Body of pancreas (tissue), 4 donors: ENCODE results near the gene EHMT1. TPM values are rescaled to one million over a fixed set of nuclear protein-coding genes. Genes with fewer than 3 reads are reported as not detected.

Experiments
- ATAC-seq: fragments of 150-250 bp; one replicate; pipeline ENCODE4 v1.9.1; 2016
- DNase-seq, 4 donors: peaks; one replicate each; pipeline ENCODE4 v3.0.0-alpha.2; 2019
- H3K27ac ChIP-seq, 4 donors: fragments of 200-600 bp; sonication (generic); 1 replicate in 3 of 4; 2 replicates in 1 of 4; pipeline versions ENCODE4 v1.5.1 to v1.6.1; 2016 to 2019; ENCODE audit warnings: mild to moderate bottlenecking in 1 of 4, mixed read lengths in 1 of 4, moderate library complexity in 1 of 4
- H3K27me3 ChIP-seq, 2 donors: fragments of 200-600 bp; sonication (generic); one replicate each; pipeline ENCODE4 v1.6.0; 2016; ENCODE audit warnings: mild to moderate bottlenecking in 1 of 2
- H3K36me3 ChIP-seq, 2 donors: fragments of 200-600 bp; sonication (generic); replicated peaks in 1 of 2; 2 replicates each; pipeline ENCODE4 v1.5.1; 2016; ENCODE audit warnings: low read depth in 2 of 2; ENCODE audit not compliant: insufficient read depth in 1 of 2
- H3K4me1 ChIP-seq: fragments of 200-600 bp; sonication (generic); one replicate; pipeline ENCODE4 v1.6.0; 2016
- H3K4me3 ChIP-seq, 2 donors: fragments of 200-600 bp; sonication (generic); 1 replicate in 1 of 2; 2 replicates in 1 of 2; pipeline ENCODE4 v1.5.1; 2016 to 2019
- H3K9me3 ChIP-seq, 3 donors: fragments of 200-600 bp; sonication (generic); 1 replicate in 2 of 3; 2 replicates in 1 of 3; pipeline ENCODE4 v1.5.1; 2016
- CTCF ChIP-seq, 7 experiments: fragments of 450-650 bp in 4 of 7; fragments of 200-600 bp in 3 of 7; sonication (generic) in 3 of 7; IDR thresholded peaks; one replicate each; pipeline ENCODE4 v1.5.1; 2016 to 2019; ENCODE audit warnings: antibody characterized with exemption in 7 of 7
- POLR2A ChIP-seq, 3 donors: fragments of 450-650 bp; IDR thresholded peaks; one replicate each; pipeline ENCODE4 v1.6.1; 2016; ENCODE audit warnings: antibody characterized with exemption in 3 of 3, mild to moderate bottlenecking in 2 of 3
- WGBS, 2 donors: methylation state at CpG; one replicate each; pipeline ENCODE4 v1.1.5; 2017; 5-methylcytosine and 5-hydroxymethylcytosine counted together
- intact Hi-C: fragments of 100-400 bp; cut with DNase I; formaldehyde crosslinking; loops from one replicate; pipeline ENCODE4 v1.15.1; 2023
- total RNA-seq, 2 donors: library from RNA; depleted of rRNA; stranded (reverse); fragments of >200 nt; gene quantifications; one replicate each; pipeline ENCODE4 v1.1.0, GENCODE V29; 2016

The EHMT1 gene
- total RNA-seq, 2 donors from 2014 or later = 41.0 to 65.9 TPM

- Histone ChIP-seq H3K4me3 (no peak overlapping the region), H3K4me1 (peaks cover 11% of the 10 kb centered on the region), H3K27ac (no peak overlapping the region), H3K36me3 (peaks cover 0 to 6% of the 10 kb centered on the region in 2 donors), H3K27me3 (no peaks in the 10 kb centered on the region), H3K9me3 (no peaks in the 10 kb centered on the region)
- intact Hi-C loops = no loop called here
- no peak for DNase-seq
- no peak for ATAC-seq
- 80 to 82% methylated on average over 9 to 14 of the region's 14 CpGs for WGBS, 2 donors
- TF ChIP-seq CTCF (IDR thresholded peaks at IDR 0.05) = no peak
- no peak for TF ChIP-seq POLR2A (IDR thresholded peaks at IDR 0.05)
These were observed 35.5 kb upstream of the EHMT1 start for GRCh38 chr9:137583347-137583746.

- Histone ChIP-seq H3K9me3 (no peaks in the 10 kb centered on the region), H3K36me3 (peaks cover 0 to 6% of the 10 kb centered on the region in 2 donors), H3K4me3 (no peak overlapping the region), H3K27me3 (no peaks in the 10 kb centered on the region), H3K27ac (no peak overlapping the region), H3K4me1 (peaks cover 16% of the 10 kb centered on the region)
- intact Hi-C loops = no loop called here
- no peak for ATAC-seq
- 87 to 100% methylated on average over 3 to 8 of the region's 8 CpGs for WGBS, 2 donors
- no peak for TF ChIP-seq CTCF (IDR thresholded peaks at IDR 0.05)
- no peak for TF ChIP-seq POLR2A (IDR thresholded peaks at IDR 0.05)
- no peak for DNase-seq
These were observed 34.8 kb upstream of the EHMT1 start for GRCh38 chr9:137583957-137584356.

DNA sequence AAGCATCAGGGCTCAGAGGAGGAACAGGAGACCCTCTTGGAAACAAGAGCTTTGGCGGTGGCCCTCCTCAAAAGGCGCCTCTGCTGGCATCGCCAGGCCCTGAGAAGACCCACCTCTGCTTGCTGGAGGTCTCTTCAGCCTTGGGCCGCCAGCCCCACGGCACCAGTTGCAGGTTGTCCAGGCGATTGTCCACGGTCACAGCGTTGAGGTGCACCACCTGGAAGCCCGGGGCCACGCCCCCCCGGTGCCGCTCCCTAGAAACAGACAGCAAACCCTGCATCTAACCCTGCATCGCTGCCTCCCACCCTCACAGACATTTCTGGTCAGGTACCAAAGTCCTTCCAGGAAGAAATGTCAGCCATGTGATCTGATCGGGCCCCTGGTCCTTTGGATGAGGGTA is 32.0 kb upstream of the EHMT1 start:
- 82 to 87% methylated on average over 3 to 14 of the region's 14 CpGs for WGBS, 2 donors
- DNase-seq (no peak), ATAC-seq (no peak)
- H3K4me3 ChIP-seq = no peak overlapping the region
- H3K9me3 ChIP-seq = no peaks in the 10 kb centered on the region
- no peaks in the 10 kb centered on the region for H3K27me3 ChIP-seq
- intact Hi-C loops = no loop called here
- H3K4me1 ChIP-seq = peaks cover 28% of the 10 kb centered on the region
- TF ChIP-seq POLR2A (IDR thresholded peaks at IDR 0.05) (no peak), CTCF (IDR thresholded peaks at IDR 0.05) (no peak)
- H3K36me3 ChIP-seq = peaks cover 0 to 6% of the 10 kb centered on the region in 2 donors
- no peak overlapping the region for H3K27ac ChIP-seq

- ATAC-seq (no peak), DNase-seq (no peak)
- Histone ChIP-seq H3K4me1 (peaks cover 41% of the 10 kb centered on the region), H3K27ac (no peak overlapping the region), H3K9me3 (no peaks in the 10 kb centered on the region), H3K4me3 (no peak overlapping the region), H3K36me3 (peaks cover 0 to 6% of the 10 kb centered on the region in 2 donors), H3K27me3 (no peaks in the 10 kb centered on the region)
- no peak for TF ChIP-seq CTCF (IDR thresholded peaks at IDR 0.05)
- no peak for TF ChIP-seq POLR2A (IDR thresholded peaks at IDR 0.05)
- 89 to 91% methylated on average over 6 to 12 of the region's 13 CpGs for WGBS, 2 donors
- intact Hi-C loops = no loop called here
These were observed 30.5 kb upstream of the EHMT1 start for GRCh38 chr9:137588311-137588710.

GRCh38 chr9:137588891-137589290 is 29.9 kb upstream of the EHMT1 start:
- WGBS, 2 donors = 79 to 85% methylated on average over 5 to 6 of the region's 6 CpGs
- intact Hi-C loops = no loop called here
- TF ChIP-seq POLR2A (IDR thresholded peaks at IDR 0.05) = no peak
- TF ChIP-seq CTCF (IDR thresholded peaks at IDR 0.05) = no peak
- no peak overlapping the region for H3K27ac ChIP-seq
- no peaks in the 10 kb centered on the region for H3K27me3 ChIP-seq
- no peak for ATAC-seq
- no peaks in the 10 kb centered on the region for H3K9me3 ChIP-seq
- no peak for DNase-seq
- H3K36me3 ChIP-seq = peaks cover 0 to 6% of the 10 kb centered on the region in 2 donors
- H3K4me1 ChIP-seq = peaks cover 47% of the 10 kb centered on the region
- H3K4me3 ChIP-seq = no peak overlapping the region
